ENCODE data around the gene KCNQ5.

The KCNQ5 gene

GRCh38 chr6:72661411-72661810 is 39.5 kb downstream of the KCNQ5 start:
- Histone ChIP-seq H2AFZ (ENCODE audit: low read length) (no peak overlapping the region), H3K9ac (ENCODE audit: low read length) (no peak overlapping the region), H3K36me3 (ENCODE audit: insufficient read depth, low read length) (peaks cover 7% of the 10 kb centered on the region), H4K20me1 (ENCODE audit: insufficient read depth, low read length) (no peaks in the 10 kb centered on the region), H3K4me1 (ENCODE audit: insufficient read depth, low read length, severe bottlenecking) (no peaks in the 10 kb centered on the region), H3K4me2 (ENCODE audit: low read length) (no peak overlapping the region), H3K27me3 (ENCODE audit: insufficient read depth, low read length) (no peaks in the 10 kb centered on the region), H3K4me3 (ENCODE audit: low read depth, low read length, poor library complexity, severe bottlenecking) (no peak overlapping the region), H3K9me3 (ENCODE audit: low read length) (no peaks in the 10 kb centered on the region), H3K9me2 (ENCODE audit: low read depth, low read length) (no peaks in the 10 kb centered on the region), H3K79me2 (ENCODE audit: insufficient read depth, low read length) (peaks cover 56% of the 10 kb centered on the region), H3F3A (ENCODE audit: insufficient read depth, low read length) (no peaks in the 10 kb centered on the region), H3K27ac (ENCODE audit: low read depth, low read length, poor library complexity, severe bottlenecking) (no peak overlapping the region)
- no peak for TF ChIP-seq CTCF (IDR thresholded peaks at IDR 0.05; ENCODE audit: low read length)
- TF ChIP-seq EZH2 (IDR thresholded peaks at IDR 0.05; ENCODE audit: borderline replicate concordance, low read length), result no peak

GRCh38 chr6:72665599-72665998 is 43.7 kb downstream of the KCNQ5 start:
- peaks cover 4% of the 10 kb centered on the region; the same call in 1 of the 2 replicates for H3K36me3 ChIP-seq (ENCODE audit: insufficient read depth, low read length)
- no peak overlapping the region for H3K4me3 ChIP-seq (ENCODE audit: low read depth, low read length, poor library complexity, severe bottlenecking)
- no peak for TF ChIP-seq EZH2 (IDR thresholded peaks at IDR 0.05; ENCODE audit: borderline replicate concordance, low read length)
- H3K9me3 ChIP-seq (ENCODE audit: low read length), result no peaks in the 10 kb centered on the region
- H3K9me2 ChIP-seq (ENCODE audit: low read depth, low read length), result no peaks in the 10 kb centered on the region
- no peaks in the 10 kb centered on the region for H3K4me1 ChIP-seq (ENCODE audit: insufficient read depth, low read length, severe bottlenecking)
- H3K27ac ChIP-seq (ENCODE audit: low read depth, low read length, poor library complexity, severe bottlenecking), result no peak overlapping the region
- H2AFZ ChIP-seq (ENCODE audit: low read length), result no peak overlapping the region
- no peaks in the 10 kb centered on the region for H3K27me3 ChIP-seq (ENCODE audit: insufficient read depth, low read length)
- no peaks in the 10 kb centered on the region; the same call in 1 of the 2 replicates for H3F3A ChIP-seq (ENCODE audit: insufficient read depth, low read length)
- H4K20me1 ChIP-seq (ENCODE audit: insufficient read depth, low read length), result no peaks in the 10 kb centered on the region
- H3K4me2 ChIP-seq (ENCODE audit: low read length), result no peak overlapping the region
- peaks cover 42% of the 10 kb centered on the region for H3K79me2 ChIP-seq (ENCODE audit: insufficient read depth, low read length)
- H3K9ac ChIP-seq (ENCODE audit: low read length), result no peak overlapping the region

- TF ChIP-seq EZH2 (IDR thresholded peaks at IDR 0.05; ENCODE audit: borderline replicate concordance, low read length), result no peak
- no peak for TF ChIP-seq CTCF (IDR thresholded peaks at IDR 0.05; ENCODE audit: low read length)
- H3K9me3 ChIP-seq (ENCODE audit: low read length), result no peaks in the 10 kb centered on the region
- peaks cover 41% of the 10 kb centered on the region for H3K79me2 ChIP-seq (ENCODE audit: insufficient read depth, low read length)
- H3K4me1 ChIP-seq (ENCODE audit: insufficient read depth, low read length, severe bottlenecking), result no peaks in the 10 kb centered on the region
- H3K36me3 ChIP-seq (ENCODE audit: insufficient read depth, low read length), result peaks cover 9% of the 10 kb centered on the region; the same call in 1 of the 2 replicates
- H4K20me1 ChIP-seq (ENCODE audit: insufficient read depth, low read length), result no peaks in the 10 kb centered on the region
- no peak overlapping the region for H3K27ac ChIP-seq (ENCODE audit: low read depth, low read length, poor library complexity, severe bottlenecking)
- no peak overlapping the region for H3K9ac ChIP-seq (ENCODE audit: low read length)
- no peaks in the 10 kb centered on the region; the same call in 1 of the 2 replicates for H3F3A ChIP-seq (ENCODE audit: insufficient read depth, low read length)
- no peak overlapping the region for H3K4me3 ChIP-seq (ENCODE audit: low read depth, low read length, poor library complexity, severe bottlenecking)
- H3K9me2 ChIP-seq (ENCODE audit: low read depth, low read length), result no peaks in the 10 kb centered on the region
- no peak overlapping the region for H2AFZ ChIP-seq (ENCODE audit: low read length)
- H3K27me3 ChIP-seq (ENCODE audit: insufficient read depth, low read length), result no peaks in the 10 kb centered on the region
- H3K4me2 ChIP-seq (ENCODE audit: low read length), result no peak overlapping the region
Observed at GRCh38 chr6:72669324-72669723, 47.5 kb downstream of the KCNQ5 start.

- Histone ChIP-seq H3K4me1 (ENCODE audit: insufficient read depth, low read length, severe bottlenecking) (no peaks in the 10 kb centered on the region), H3K9me3 (ENCODE audit: low read length) (no peaks in the 10 kb centered on the region), H3K9ac (ENCODE audit: low read length) (no peak overlapping the region), H4K20me1 (ENCODE audit: insufficient read depth, low read length) (no peaks in the 10 kb centered on the region), H3K79me2 (ENCODE audit: insufficient read depth, low read length) (peaks cover 58% of the 10 kb centered on the region), H3K36me3 (ENCODE audit: insufficient read depth, low read length) (peaks cover 25% of the 10 kb centered on the region), H3K4me3 (ENCODE audit: low read depth, low read length, poor library complexity, severe bottlenecking) (no peak overlapping the region), H3K27ac (ENCODE audit: low read depth, low read length, poor library complexity, severe bottlenecking) (no peak overlapping the region), H3K4me2 (ENCODE audit: low read length) (no peak overlapping the region), H3K27me3 (ENCODE audit: insufficient read depth, low read length) (no peaks in the 10 kb centered on the region), H2AFZ (ENCODE audit: low read length) (no peak overlapping the region), H3F3A (ENCODE audit: insufficient read depth, low read length) (no peaks in the 10 kb centered on the region; the same call in 1 of the 2 replicates), H3K9me2 (ENCODE audit: low read depth, low read length) (no peaks in the 10 kb centered on the region)
- TF ChIP-seq CTCF (IDR thresholded peaks at IDR 0.05; ENCODE audit: low read length), result no peak
- TF ChIP-seq EZH2 (IDR thresholded peaks at IDR 0.05; ENCODE audit: borderline replicate concordance, low read length), result no peak
Observed at GRCh38 chr6:72672906-72673305, 51.0 kb downstream of the KCNQ5 start.
